Right lobe of liver (tissue), 4 donors: ENCODE data around the gene EXD3.

Experiments
- CTCF ChIP-seq, 4 donors: fragments of 200-600 bp in 3 of 4; fragments of 450-650 bp in 1 of 4; IDR thresholded peaks; one replicate each; pipeline versions ENCODE4 v1.5.1 to v1.8.0; 2016 to 2022; ENCODE audit warnings: antibody characterized with exemption in 4 of 4, mild to moderate bottlenecking in 2 of 4
- POLR2A ChIP-seq: fragments of 450-650 bp; IDR thresholded peaks from one replicate; pipeline ENCODE4 v1.6.1; 2017; ENCODE audit warnings: antibody characterized with exemption, mild to moderate bottlenecking
- donor health status: DM: no; HTN: no; CAD: no.
- donor health status: DM: no; HTN: no; CAD: no.
- donor health status: DM: no; HTN: yes; CAD: no.

- TF ChIP-seq POLR2A (no peak), CTCF (IDR thresholded peaks at IDR 0.05) (no peak)
Measured at GRCh38 chr9:137462986-137463930, 40.3 kb upstream of the EXD3 start.
